ENCODE results near the gene CDK3. TPM values are rescaled to one million over a fixed set of nuclear protein-coding genes. Genes with fewer than 3 reads are reported as not detected.

CDK3 gene
- total and polyA plus RNA-seq, 2 donors (not counting 3 experiments of a cell fraction or from before 2014, with no cell fraction given) = 8.5 to 8.7 TPM

DNA sequence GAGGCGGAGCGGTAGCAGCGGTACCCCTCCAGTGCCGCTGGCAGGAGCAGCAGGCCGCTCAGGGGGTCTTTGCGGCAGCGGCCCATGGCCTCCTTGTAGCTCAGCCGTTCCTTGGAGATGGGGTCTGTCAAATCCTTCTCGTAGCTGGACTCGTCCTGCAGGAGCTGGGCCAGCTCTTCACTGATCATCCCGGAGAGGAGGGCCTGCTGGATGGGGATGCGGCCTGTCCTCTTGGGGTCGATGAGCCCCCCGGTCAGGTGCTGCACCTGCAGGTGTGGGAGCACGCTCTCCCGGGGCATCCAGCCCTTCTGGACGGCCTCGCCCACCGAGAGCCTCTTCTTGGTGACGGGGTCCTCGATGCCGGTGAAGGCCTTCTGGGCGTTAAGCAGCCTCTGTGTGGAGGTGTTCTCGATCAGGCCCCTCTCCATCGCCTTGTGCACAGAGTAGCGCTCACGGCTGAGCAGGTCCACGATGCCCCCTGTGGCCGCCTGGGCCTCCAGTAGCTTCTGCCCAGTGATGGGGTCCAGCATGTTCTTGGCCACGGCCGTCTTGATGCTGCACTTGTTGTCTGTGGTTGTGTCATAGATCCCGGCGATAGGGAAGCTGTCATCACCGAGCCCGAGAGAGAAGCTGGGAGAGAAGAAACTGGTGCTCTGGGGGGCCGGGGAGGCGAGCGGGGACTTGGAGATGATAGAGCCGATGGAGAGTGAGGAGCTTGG is 6.6 kb downstream of the CDK3 start:
- no peak overlapping the region for H3K27ac ChIP-seq (ENCODE audit: insufficient read depth, low read depth, low read length)
- no peaks in the 10 kb centered on the region for H3K9me1 ChIP-seq (replicated peaks; ENCODE audit: control insufficient read depth, extremely low read depth, insufficient read depth, low read length)
- no peaks in the 10 kb centered on the region for H3K27me3 ChIP-seq (ENCODE audit: control insufficient read depth in 2 of 2, insufficient read depth in 2 of 2, low read length in 2 of 2)
- no TSS peak for BruUV-seq (replicated peaks)
- TF ChIP-seq JUN (IDR thresholded peaks at IDR 0.05; ENCODE audit: borderline replicate concordance, insufficient read depth, insufficient read length, low read depth) (no peak), POLR2A (IDR thresholded peaks at IDR 0.05; ENCODE audit: low read depth, low read length) (no peak), POLR2AphosphoS5 (IDR thresholded peaks at IDR 0.05; ENCODE audit: insufficient read depth, low read depth, low read length) (no peak), GATA2 (IDR thresholded peaks at IDR 0.05; ENCODE audit: insufficient read depth, insufficient read length, low read depth, low read length) (no peak), FOS (IDR thresholded peaks at IDR 0.05; ENCODE audit: borderline replicate concordance, insufficient read depth, low read length) (no peak), MYC (IDR thresholded peaks at IDR 0.05; ENCODE audit: low read depth, low read length) (no peak), EZH2 (IDR thresholded peaks at IDR 0.05; ENCODE audit: borderline replicate concordance, low read depth, low read length, severe bottlenecking) (no peak)
- TF ChIP-seq, protein P1, sequence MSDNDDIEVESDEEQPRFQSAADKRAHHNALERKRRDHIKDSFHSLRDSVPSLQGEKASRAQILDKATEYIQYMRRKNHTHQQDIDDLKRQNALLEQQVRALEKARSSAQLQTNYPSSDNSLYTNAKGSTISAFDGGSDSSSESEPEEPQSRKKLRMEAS (IDR thresholded peaks at IDR 0.05; ENCODE audit: insufficient read depth, insufficient read length) = no peak
- TF ChIP-seq, protein P2, sequence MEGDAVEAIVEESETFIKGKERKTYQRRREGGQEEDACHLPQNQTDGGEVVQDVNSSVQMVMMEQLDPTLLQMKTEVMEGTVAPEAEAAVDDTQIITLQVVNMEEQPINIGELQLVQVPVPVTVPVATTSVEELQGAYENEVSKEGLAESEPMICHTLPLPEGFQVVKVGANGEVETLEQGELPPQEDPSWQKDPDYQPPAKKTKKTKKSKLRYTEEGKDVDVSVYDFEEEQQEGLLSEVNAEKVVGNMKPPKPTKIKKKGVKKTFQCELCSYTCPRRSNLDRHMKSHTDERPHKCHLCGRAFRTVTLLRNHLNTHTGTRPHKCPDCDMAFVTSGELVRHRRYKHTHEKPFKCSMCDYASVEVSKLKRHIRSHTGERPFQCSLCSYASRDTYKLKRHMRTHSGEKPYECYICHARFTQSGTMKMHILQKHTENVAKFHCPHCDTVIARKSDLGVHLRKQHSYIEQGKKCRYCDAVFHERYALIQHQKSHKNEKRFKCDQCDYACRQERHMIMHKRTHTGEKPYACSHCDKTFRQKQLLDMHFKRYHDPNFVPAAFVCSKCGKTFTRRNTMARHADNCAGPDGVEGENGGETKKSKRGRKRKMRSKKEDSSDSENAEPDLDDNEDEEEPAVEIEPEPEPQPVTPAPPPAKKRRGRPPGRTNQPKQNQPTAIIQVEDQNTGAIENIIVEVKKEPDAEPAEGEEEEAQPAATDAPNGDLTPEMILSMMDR (IDR thresholded peaks at IDR 0.05; ENCODE audit: extremely low read depth in 1 of 2, insufficient read depth in 1 of 2, low read depth in 1 of 2, low read length in 2 of 2) = no peak
- DNase-seq (ENCODE audit: low read depth, low spot score) (no peak), FAIRE-seq (no peak)
- H3K9ac ChIP-seq (replicated peaks; ENCODE audit: extremely low read depth, insufficient read depth, low read length) = no peak overlapping the region
- H3K9me3 ChIP-seq (replicated peaks; ENCODE audit: control insufficient read depth, insufficient read depth, low read length) = no peaks in the 10 kb centered on the region
- H3K4me3 ChIP-seq (replicated peaks in 1 of 3; ENCODE audit: insufficient read depth in 1 of 3, low read depth in 1 of 3, low read length in 3 of 3) = no peak overlapping the region
- intact Hi-C loops (cut with micrococcal nuclease) = loop anchor here (10.0 kb wide), 1 partner anchor 232 kb away; a partner anchor contains a TSS
- H4K20me1 ChIP-seq (replicated peaks; ENCODE audit: control insufficient read depth, extremely low read depth, insufficient read depth, low read length) = no peaks in the 10 kb centered on the region
- no peaks in the 10 kb centered on the region for H3K4me1 ChIP-seq (ENCODE audit: control insufficient read depth, extremely low read depth, insufficient read depth, low read length)
- no peaks in the 10 kb centered on the region for H3K36me3 ChIP-seq (ENCODE audit: control insufficient read depth in 2 of 2, extremely low read depth in 1 of 2, insufficient read depth in 2 of 2, low read length in 2 of 2)
- POLR2A ChIA-PET = no interaction called here
- H3K79me2 ChIP-seq (ENCODE audit: control insufficient read depth, insufficient read depth, low read length) = no peaks in the 10 kb centered on the region
- CTCF ChIA-PET = interaction anchor here (1.1 to 4.6 kb wide), 4 partner anchors 8 to 109 kb away, joined by 3 to 35 read pairs (median 10); partner anchors contain the start of genes CDK3, FBF1 and MRPL38
- dilution Hi-C loops (cut with MboI; ENCODE audit: extremely low pct_ligation_motif_present, low sequenced_read_pairs) = no loop called here
- H3K4me2 ChIP-seq (ENCODE audit: insufficient read depth, low read length) = no peak overlapping the region
- H2AFZ ChIP-seq (ENCODE audit: low read depth, low read length) = no peak overlapping the region
